ENCODE results near the gene TP53RK. TPM values are rescaled to one million over a fixed set of nuclear protein-coding genes. Genes with fewer than 3 reads are reported as not detected.

TP53RK gene
- polyA plus RNA-seq, 1 donor from 2014 or later, result 22.7 TPM

DNA sequence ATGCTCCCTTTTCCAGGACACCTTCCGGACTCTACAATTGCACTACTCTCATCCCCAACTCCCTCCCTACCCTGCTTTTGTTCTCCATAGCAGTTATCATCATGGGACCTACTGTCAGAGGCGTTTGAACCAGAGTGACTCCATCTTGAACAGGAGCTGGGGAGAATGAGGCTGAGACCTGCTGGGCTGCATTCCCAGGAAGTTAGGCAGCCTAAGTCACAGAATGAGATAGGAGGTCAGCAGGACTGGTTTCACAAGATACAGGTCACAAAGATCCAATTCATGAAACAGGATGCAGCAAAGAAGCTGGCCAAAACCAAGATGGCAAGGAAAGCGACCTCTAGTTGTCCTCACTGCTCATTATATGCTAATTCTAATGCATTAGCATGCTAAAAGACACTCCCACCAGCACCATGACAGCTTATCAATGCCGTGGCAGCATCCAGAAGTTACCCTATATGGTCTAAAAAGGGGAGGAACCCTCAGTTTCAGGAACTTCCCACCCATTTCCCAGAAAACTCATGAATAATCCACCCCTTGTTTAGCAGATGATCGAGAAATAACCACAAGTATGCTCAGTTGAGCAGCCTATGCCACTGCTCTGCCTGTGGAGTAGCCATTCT, 53.6 kb downstream of the TP53RK start:
- Histone ChIP-seq H3K9ac (ENCODE audit: low read length) (no peak overlapping the region), H3K4me2 (ENCODE audit: low read length) (no peak overlapping the region), H3K9me3 (ENCODE audit: low read length) (no peaks in the 10 kb centered on the region), H3K36me3 (ENCODE audit: insufficient read depth, low read length) (no peaks in the 10 kb centered on the region), H2AFZ (ENCODE audit: low read depth, low read length) (no peak overlapping the region), H3K4me3 (ENCODE audit: low read length) (no peak overlapping the region), H3K27me3 (ENCODE audit: insufficient read depth, low read depth, low read length) (no peaks in the 10 kb centered on the region), H3K9me2 (ENCODE audit: insufficient read depth, low read length) (no peaks in the 10 kb centered on the region), H3F3A (ENCODE audit: insufficient read depth, low read length, poor library complexity, severe bottlenecking) (no peaks in the 10 kb centered on the region), H3K27ac (ENCODE audit: low read length) (no peak overlapping the region), H3K79me2 (replicated peaks; ENCODE audit: insufficient read depth, low read length) (no peaks in the 10 kb centered on the region), H4K20me1 (ENCODE audit: insufficient read depth) (no peaks in the 10 kb centered on the region)
- TF ChIP-seq POLR2AphosphoS5 (IDR thresholded peaks at IDR 0.05) (no peak), RAD21 (conservative IDR thresholded peaks at IDR 0.05) (no peak)

DNA sequence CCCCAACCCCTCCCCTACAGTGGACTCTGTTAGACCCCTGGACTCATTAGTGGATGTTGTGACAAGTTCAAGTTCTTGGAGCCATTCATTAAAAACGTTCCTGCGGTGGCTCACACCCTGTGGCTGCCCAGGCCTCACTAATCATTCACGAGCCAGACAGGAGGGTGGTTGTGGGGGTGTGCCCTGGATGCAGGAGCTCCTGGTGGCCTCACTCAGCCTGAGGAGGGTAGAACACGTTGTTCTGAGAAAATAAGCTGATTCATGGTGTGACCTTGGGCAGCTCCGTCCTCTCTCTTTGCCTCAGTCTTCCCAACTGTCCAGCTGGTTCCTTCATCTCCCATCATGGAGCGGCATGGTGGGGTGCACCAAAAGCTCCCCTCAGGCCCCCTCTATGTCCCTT, 54.7 kb downstream of the TP53RK start:
- H4K20me1 ChIP-seq (ENCODE audit: insufficient read depth), result no peaks in the 10 kb centered on the region
- no peaks in the 10 kb centered on the region for H3K36me3 ChIP-seq (ENCODE audit: insufficient read depth, low read length)
- H3K79me2 ChIP-seq (replicated peaks; ENCODE audit: insufficient read depth, low read length), result no peaks in the 10 kb centered on the region
- no peaks in the 10 kb centered on the region for H3K27me3 ChIP-seq (ENCODE audit: insufficient read depth, low read depth, low read length)
- no peak overlapping the region for H3K9ac ChIP-seq (ENCODE audit: low read length)
- no peak overlapping the region for H3K4me2 ChIP-seq (ENCODE audit: low read length)
- no peak overlapping the region for H2AFZ ChIP-seq (ENCODE audit: low read depth, low read length)
- no peaks in the 10 kb centered on the region for H3K9me2 ChIP-seq (ENCODE audit: insufficient read depth, low read length)
- no peak overlapping the region for H3K27ac ChIP-seq (ENCODE audit: low read length)
- no peaks in the 10 kb centered on the region for H3K9me3 ChIP-seq (ENCODE audit: low read length)
- no peak overlapping the region for H3K4me3 ChIP-seq (ENCODE audit: low read length)
- TF ChIP-seq EZH2 (IDR thresholded peaks at IDR 0.05; ENCODE audit: borderline replicate concordance, insufficient read depth, low read length, poor library complexity, severe bottlenecking), result no peak
- TF ChIP-seq TAF1 (IDR thresholded peaks at IDR 0.05; ENCODE audit: low read depth), result no peak
- TF ChIP-seq POLR2AphosphoS5 (IDR thresholded peaks at IDR 0.05), result no peak
- no peak for TF ChIP-seq MXI1 (conservative IDR thresholded peaks at IDR 0.05; ENCODE audit: poor library complexity, severe bottlenecking)
- no peak for TF ChIP-seq RAD21 (conservative IDR thresholded peaks at IDR 0.05)
- no peaks in the 10 kb centered on the region for H3F3A ChIP-seq (ENCODE audit: insufficient read depth, low read length, poor library complexity, severe bottlenecking)

Other genes starting within 250 kb of the TP53RK start
- gene ZNF334, start 175.9 kb downstream of the TP53RK start, polyA plus RNA-seq, result 41.5 and 43.2 TPM in 2 replicates
- gene OCSTAMP, start 138.8 kb downstream of the TP53RK start, polyA plus RNA-seq, result not detected in 2 replicates
- 5.5 and 8.3 TPM in 2 replicates for gene SLC13A3, start 38.0 kb downstream of the TP53RK start, polyA plus RNA-seq
- gene SLC2A10, start 20.2 kb upstream of the TP53RK start, polyA plus RNA-seq, result 0.22 TPM in 1 of 2 replicates, not detected in the other
- 0.88 TPM in 1 of 2 replicates, not detected in the other for gene EYA2, start 205.4 kb upstream of the TP53RK start, polyA plus RNA-seq